Naive thymus-derived CD4-positive, alpha-beta T cell (primary cell): ENCODE results near the gene IDE. TPM values are rescaled to one million over a fixed set of nuclear protein-coding genes. Genes with fewer than 3 reads are reported as not detected.

Experiments
- ATAC-seq: fragments of 150-1000 bp; cut with Tn5 transposase; 2 replicates; pipeline ENCODE4 v1.10.0; 2021; ENCODE audit warnings: mild to moderate bottlenecking, moderate library complexity
- CTCF ChIA-PET: fragments of 350-600 bp; sonication (Branson Sonifier 250); formaldehyde crosslinking; loops from one replicate; lab custom pipeline; 2021; ENCODE audit warnings: antibody characterized with exemption; lab: Charles Lee
- POLR2A ChIA-PET: fragments of 350-600 bp; sonication (Branson Sonifier 250); formaldehyde crosslinking; loops from one replicate; lab custom pipeline; 2021; ENCODE audit warnings: antibody characterized with exemption, inconsistent platforms; lab: Charles Lee
- DNase-seq, 9 donors: peaks; one replicate each; pipeline versions ENCODE4 v3.0.0 to v3.0.0-alpha.2; 2020 to 2022; ENCODE audit warnings: mixed read lengths in 1 of 9
- H3K27ac ChIP-seq: one replicate; pipeline ENCODE4 v1.7.0; 2013; ENCODE audit warnings: mild to moderate bottlenecking, low read depth, low read length, moderate library complexity
- H3K27me3 ChIP-seq, 2 donors: one replicate each; pipeline ENCODE4 v1.7.0; 2013; ENCODE audit warnings: low read length in 2 of 2, mild to moderate bottlenecking in 2 of 2, moderate library complexity in 2 of 2; ENCODE audit not compliant: control insufficient read depth in 2 of 2, insufficient read depth in 2 of 2
- H3K36me3 ChIP-seq, 3 experiments: 1 replicate in 2 of 3; 2 replicates in 1 of 3; pipeline ENCODE4 v1.7.0; 2013; ENCODE audit warnings: low read length in 3 of 3, mild to moderate bottlenecking in 3 of 3, moderate library complexity in 1 of 3; ENCODE audit not compliant: insufficient read depth in 3 of 3, control insufficient read depth in 2 of 3
- H3K4me1 ChIP-seq, 2 donors: one replicate each; pipeline ENCODE4 v1.7.0; 2013; ENCODE audit warnings: low read length in 2 of 2, mild to moderate bottlenecking in 2 of 2, moderate library complexity in 1 of 2; ENCODE audit not compliant: control insufficient read depth in 2 of 2, insufficient read depth in 2 of 2
- H3K4me3 ChIP-seq: 2 replicates; pipeline ENCODE4 v1.7.0; 2013; ENCODE audit warnings: mild to moderate bottlenecking, low read length
- H3K9me3 ChIP-seq, 3 experiments: 1 replicate in 2 of 3; 2 replicates in 1 of 3; pipeline ENCODE4 v1.7.0; 2013; ENCODE audit warnings: low read length in 3 of 3; ENCODE audit not compliant: control insufficient read depth in 2 of 3
- H3K27ac Mint-ChIP-seq, 9 donors: one replicate each; pipeline ENCODE4 v1.8.0; 2020 to 2022; ENCODE audit warnings: mixed read lengths in 9 of 9, mild to moderate bottlenecking in 8 of 9, moderate library complexity in 5 of 9, inconsistent platforms in 2 of 9
- H3K27me3 Mint-ChIP-seq, 5 donors: one replicate each; pipeline ENCODE4 v1.8.0; 2021 to 2022; ENCODE audit warnings: mixed read lengths in 5 of 5, mild to moderate bottlenecking in 1 of 5
- H3K36me3 Mint-ChIP-seq, 5 donors: one replicate each; pipeline ENCODE4 v1.8.0; 2020 to 2022; ENCODE audit warnings: mixed read lengths in 5 of 5, mild to moderate bottlenecking in 3 of 5, inconsistent platforms in 1 of 5
- H3K4me1 Mint-ChIP-seq, 7 donors: one replicate each; pipeline ENCODE4 v1.8.0; 2020 to 2022; ENCODE audit warnings: mixed read lengths in 7 of 7, mild to moderate bottlenecking in 3 of 7, inconsistent platforms in 1 of 7
- H3K4me3 Mint-ChIP-seq, 10 donors: one replicate each; pipeline ENCODE4 v1.8.0; 2020 to 2022; ENCODE audit warnings: mild to moderate bottlenecking in 10 of 10, mixed read lengths in 10 of 10, moderate library complexity in 6 of 10, inconsistent platforms in 2 of 10
- H3K9me3 Mint-ChIP-seq, 11 donors: one replicate each; pipeline ENCODE4 v1.8.0; 2020 to 2022; ENCODE audit warnings: mixed read lengths in 11 of 11, mild to moderate bottlenecking in 4 of 11, inconsistent platforms in 1 of 11, moderate library complexity in 1 of 11
- intact Hi-C, 2 donors: fragments of 100-400 bp; cut with micrococcal nuclease; formaldehyde crosslinking; loops; one replicate each; pipeline ENCODE4 v1.15.1; 2023
- polyA plus RNA-seq, 2 donors: library from polyadenylated mRNA; unstranded; fragments of 300-500 nt; fragmentation: Illumina TruSeq; gene quantifications; one replicate each; pipeline ENCODE4 v1.2.3, GENCODE V29; 2021
- total RNA-seq, 6 experiments: library from RNA in 5 of 6; stranded (reverse) in 5 of 6; gene quantifications; 1 replicate in 5 of 6; 2 replicates in 1 of 6; pipeline ENCODE4 v1.2.3 and lab custom pipeline; 2021 to 2026

Gene IDE
- total and polyA plus RNA-seq, 7 experiments from 2014 or later: 11.2 to 36.7 (median 27.4) TPM

- Mint-ChIP-seq H3K27me3 (no peaks in the 10 kb centered on the region), H3K4me3 (no peak overlapping the region), H3K4me1 (peaks cover 0 to 2% (median 0%) of the 10 kb centered on the region in 7 donors), H3K27ac (no peak overlapping the region), H3K36me3 (peaks cover 7 to 53% (median 29%) of the 10 kb centered on the region in 5 donors), H3K9me3 (no peaks in the 10 kb centered on the region)
- ChIA-PET CTCF (interaction anchor here (0.6 kb wide), 1 partner anchor 19 kb away, joined by 3 read pairs; no protein-coding TSS in a partner anchor), POLR2A (no interaction called here)
- no peaks in the 10 kb centered on the region for H3K27me3 ChIP-seq
- intact Hi-C loops: no loop called here
- no peak for DNase-seq
- H3K36me3 ChIP-seq: peaks cover 0 to 24% (median 10%) of the 10 kb centered on the region in 3 experiments
- no peak for ATAC-seq
- H3K4me3 ChIP-seq: no peak overlapping the region
- no peak overlapping the region for H3K27ac ChIP-seq
- no peaks in the 10 kb centered on the region for H3K4me1 ChIP-seq
- H3K9me3 ChIP-seq: no peaks in the 10 kb centered on the region
Observed at GRCh38 chr10:92492748-92493240, 81.1 kb downstream of the IDE start.

GRCh38 chr10:92490387-92490786 lies 83.5 kb downstream of the IDE start:
- H3K27me3 Mint-ChIP-seq: no peaks in the 10 kb centered on the region
- ATAC-seq (no peak), DNase-seq (no peak)
- Histone ChIP-seq H3K4me3 (no peak overlapping the region), H3K27me3 (no peaks in the 10 kb centered on the region), H3K9me3 (no peaks in the 10 kb centered on the region), H3K4me1 (no peaks in the 10 kb centered on the region), H3K36me3 (peaks cover 5 to 38% (median 19%) of the 10 kb centered on the region in 3 experiments), H3K27ac (no peak overlapping the region)
- no peak overlapping the region for H3K27ac Mint-ChIP-seq
- H3K4me3 Mint-ChIP-seq: no peak overlapping the region
- H3K9me3 Mint-ChIP-seq: no peaks in the 10 kb centered on the region
- peaks cover 0 to 2% (median 0%) of the 10 kb centered on the region in 7 donors for H3K4me1 Mint-ChIP-seq
- peaks cover 10 to 67% (median 42%) of the 10 kb centered on the region in 5 donors for H3K36me3 Mint-ChIP-seq
- intact Hi-C loops: no loop called here
- POLR2A ChIA-PET: no interaction called here
- CTCF ChIA-PET: no interaction called here

GRCh38 chr10:92486637-92487036 lies 87.3 kb downstream of the IDE start:
- no peak overlapping the region for H3K27ac Mint-ChIP-seq
- Histone ChIP-seq H3K27ac (no peak overlapping the region), H3K4me3 (no peak overlapping the region), H3K4me1 (no peaks in the 10 kb centered on the region), H3K9me3 (no peaks in the 10 kb centered on the region), H3K36me3 (peaks cover 5 to 58% (median 26%) of the 10 kb centered on the region in 3 experiments), H3K27me3 (no peaks in the 10 kb centered on the region)
- no peaks in the 10 kb centered on the region for H3K27me3 Mint-ChIP-seq
- ChIA-PET POLR2A (no interaction called here), CTCF (no interaction called here)
- DNase-seq (no peak), ATAC-seq (peak; percentile 56)
- no peak overlapping the region for H3K4me3 Mint-ChIP-seq
- intact Hi-C loops: no loop called here
- H3K36me3 Mint-ChIP-seq: peaks cover 10 to 75% (median 36%) of the 10 kb centered on the region in 5 donors
- no peaks in the 10 kb centered on the region for H3K9me3 Mint-ChIP-seq
- peaks cover 0 to 8% (median 0%) of the 10 kb centered on the region in 7 donors for H3K4me1 Mint-ChIP-seq

GRCh38 chr10:92483539-92483938 lies 90.4 kb downstream of the IDE start:
- POLR2A ChIA-PET: no interaction called here
- Histone ChIP-seq H3K27me3 (no peaks in the 10 kb centered on the region), H3K4me3 (no peak overlapping the region), H3K4me1 (no peaks in the 10 kb centered on the region), H3K36me3 (peaks cover 9 to 66% (median 21%) of the 10 kb centered on the region in 3 experiments), H3K9me3 (no peaks in the 10 kb centered on the region), H3K27ac (no peak overlapping the region)
- Mint-ChIP-seq H3K4me3 (no peak overlapping the region), H3K36me3 (peaks cover 7 to 74% (median 36%) of the 10 kb centered on the region in 5 donors), H3K4me1 (peaks cover 0 to 10% (median 0%) of the 10 kb centered on the region in 7 donors), H3K27me3 (no peaks in the 10 kb centered on the region), H3K9me3 (peaks cover 0 to 2% (median 0%) of the 10 kb centered on the region in 11 donors), H3K27ac (no peak overlapping the region)
- intact Hi-C loops: no loop called here
- CTCF ChIA-PET: no interaction called here
- ATAC-seq (no peak), DNase-seq (no peak)

- Mint-ChIP-seq H3K4me3 (no peak overlapping the region), H3K27me3 (no peaks in the 10 kb centered on the region), H3K27ac (no peak overlapping the region), H3K9me3 (peaks cover 0 to 2% (median 0%) of the 10 kb centered on the region in 11 donors), H3K36me3 (peaks cover 5 to 56% (median 24%) of the 10 kb centered on the region in 5 donors), H3K4me1 (peaks cover 0 to 10% (median 0%) of the 10 kb centered on the region in 7 donors)
- no peak for DNase-seq
- ChIA-PET CTCF (no interaction called here), POLR2A (no interaction called here)
- Histone ChIP-seq H3K4me1 (no peaks in the 10 kb centered on the region), H3K36me3 (peaks cover 4 to 55% (median 18%) of the 10 kb centered on the region in 3 experiments), H3K9me3 (no peaks in the 10 kb centered on the region), H3K27me3 (no peaks in the 10 kb centered on the region), H3K27ac (no peak overlapping the region), H3K4me3 (no peak overlapping the region)
- intact Hi-C loops: no loop called here
- no peak for ATAC-seq
Observed at GRCh38 chr10:92480413-92480812, 93.5 kb downstream of the IDE start.

- intact Hi-C loops: no loop called here
- ATAC-seq (no peak), DNase-seq (no peak)
- POLR2A ChIA-PET: no interaction called here
- Histone ChIP-seq H3K4me1 (no peaks in the 10 kb centered on the region), H3K4me3 (no peak overlapping the region), H3K27me3 (no peaks in the 10 kb centered on the region), H3K9me3 (no peaks in the 10 kb centered on the region), H3K36me3 (peaks cover 4 to 55% (median 18%) of the 10 kb centered on the region in 3 experiments), H3K27ac (no peak overlapping the region)
- Mint-ChIP-seq H3K4me1 (peaks cover 0 to 10% (median 0%) of the 10 kb centered on the region in 7 donors), H3K9me3 (peaks cover 0 to 2% (median 0%) of the 10 kb centered on the region in 11 donors), H3K27ac (no peak overlapping the region), H3K27me3 (no peaks in the 10 kb centered on the region), H3K36me3 (peaks cover 10 to 56% (median 26%) of the 10 kb centered on the region in 5 donors), H3K4me3 (no peak overlapping the region)
- CTCF ChIA-PET: no interaction called here
Observed at GRCh38 chr10:92479547-92479946, 94.3 kb downstream of the IDE start.

GRCh38 chr10:92478536-92478935 lies 95.4 kb downstream of the IDE start:
- ChIA-PET POLR2A (no interaction called here), CTCF (no interaction called here)
- H3K4me3 ChIP-seq: no peak overlapping the region
- intact Hi-C loops: no loop called here
- peaks cover 0 to 10% (median 0%) of the 10 kb centered on the region in 7 donors for H3K4me1 Mint-ChIP-seq
- DNase-seq (no peak), ATAC-seq (no peak)
- H3K9me3 ChIP-seq: no peaks in the 10 kb centered on the region
- peaks cover 4 to 48% (median 14%) of the 10 kb centered on the region in 3 experiments for H3K36me3 ChIP-seq
- H3K9me3 Mint-ChIP-seq: peaks cover 0 to 2% (median 0%) of the 10 kb centered on the region in 11 donors
- no peaks in the 10 kb centered on the region for H3K27me3 Mint-ChIP-seq
- H3K36me3 Mint-ChIP-seq: peaks cover 10 to 50% (median 29%) of the 10 kb centered on the region in 5 donors
- H3K4me3 Mint-ChIP-seq: no peak overlapping the region
- no peaks in the 10 kb centered on the region for H3K27me3 ChIP-seq
- H3K27ac ChIP-seq: no peak overlapping the region
- H3K4me1 ChIP-seq: no peaks in the 10 kb centered on the region
- H3K27ac Mint-ChIP-seq: no peak overlapping the region
